GM12865 (cell line): ENCODE measurements around the gene GRAP2.
"Not testable (repeated sequence)": the region's sequence is repeated elsewhere in the genome, so short reads cannot be mapped to it uniquely, and the experiment has no call there.

Experiments
- DNase-seq: peaks from one replicate; pipeline ENCODE4 v3.0.0; 2010; ENCODE audit warnings: low read depth
- H3K4me3 ChIP-seq: 2 replicates; pipeline ENCODE4 v1.5.1; 2011; ENCODE audit warnings: mild to moderate bottlenecking, low read depth, low read length, control low read depth
- TF ChIP-seq, protein P1 (sequence below): IDR thresholded peaks from 2 replicates; pipeline ENCODE4 v1.5.1; 2011; ENCODE audit warnings: low read length, control low read depth, low read depth, inconsistent platforms; ENCODE audit not compliant: insufficient read depth; ENCODE audit errors: missing control alignments

The GRAP2 gene

GRCh38 chr22:39900306-39901227, at the start of gene GRAP2:
Gene GRAP2 (plus strand): TSS chr22:39901084. CDS start chr22:39947107, 46,023 bp downstream.
- peak; percentile 92 for DNase-seq
- peak within 1 kb of the TSS; percentile 60 for H3K4me3 ChIP-seq
- TF ChIP-seq, protein P1, sequence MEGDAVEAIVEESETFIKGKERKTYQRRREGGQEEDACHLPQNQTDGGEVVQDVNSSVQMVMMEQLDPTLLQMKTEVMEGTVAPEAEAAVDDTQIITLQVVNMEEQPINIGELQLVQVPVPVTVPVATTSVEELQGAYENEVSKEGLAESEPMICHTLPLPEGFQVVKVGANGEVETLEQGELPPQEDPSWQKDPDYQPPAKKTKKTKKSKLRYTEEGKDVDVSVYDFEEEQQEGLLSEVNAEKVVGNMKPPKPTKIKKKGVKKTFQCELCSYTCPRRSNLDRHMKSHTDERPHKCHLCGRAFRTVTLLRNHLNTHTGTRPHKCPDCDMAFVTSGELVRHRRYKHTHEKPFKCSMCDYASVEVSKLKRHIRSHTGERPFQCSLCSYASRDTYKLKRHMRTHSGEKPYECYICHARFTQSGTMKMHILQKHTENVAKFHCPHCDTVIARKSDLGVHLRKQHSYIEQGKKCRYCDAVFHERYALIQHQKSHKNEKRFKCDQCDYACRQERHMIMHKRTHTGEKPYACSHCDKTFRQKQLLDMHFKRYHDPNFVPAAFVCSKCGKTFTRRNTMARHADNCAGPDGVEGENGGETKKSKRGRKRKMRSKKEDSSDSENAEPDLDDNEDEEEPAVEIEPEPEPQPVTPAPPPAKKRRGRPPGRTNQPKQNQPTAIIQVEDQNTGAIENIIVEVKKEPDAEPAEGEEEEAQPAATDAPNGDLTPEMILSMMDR, result no peak

- DNase-seq, result no peak
- no peak overlapping the region for H3K4me3 ChIP-seq
- TF ChIP-seq, protein P1, result no peak
These were observed 49.1 kb upstream of the GRAP2 start for GRCh38 chr22:39851606-39852315.

GRCh38 chr22:39852799-39853198, 48.1 kb upstream of the GRAP2 start:
- TF ChIP-seq, protein P1, result no peak
- no peak for DNase-seq
- H3K4me3 ChIP-seq, result no peak overlapping the region

DNA sequence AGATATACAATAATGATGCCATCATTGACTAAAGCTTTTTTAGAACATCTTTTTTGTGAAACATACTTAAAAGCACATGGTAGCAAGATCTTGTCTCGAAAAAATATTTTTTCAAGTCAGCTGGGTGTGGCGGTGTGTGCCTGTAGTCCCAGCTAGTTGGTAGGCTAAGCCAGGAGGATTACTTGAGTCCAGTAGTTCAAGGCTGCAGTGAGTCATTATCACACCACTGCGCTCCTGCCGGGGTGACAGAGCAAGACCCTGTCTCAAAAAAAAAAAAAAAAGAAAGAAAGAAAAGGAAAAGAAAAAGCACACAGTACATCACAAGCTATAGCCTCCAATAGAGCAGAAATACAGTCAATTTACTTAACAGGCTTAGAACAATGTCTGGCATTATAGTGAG, 44.3 kb upstream of the GRAP2 start:
- no peak for DNase-seq
- TF ChIP-seq, protein P1, result no peak

GRCh38 chr22:39859903-39860588, 40.8 kb upstream of the GRAP2 start:
- H3K4me3 ChIP-seq, result peak overlapping the region; percentile 2; the same call in 1 of the 2 replicates
- peak; percentile 78 for DNase-seq
- TF ChIP-seq, protein P1, result no peak

More for the DNA sequence above, 44.3 kb upstream of the GRAP2 start:
- no peak overlapping the region for H3K4me3 ChIP-seq

GRCh38 chr22:39868741-39869140, 32.1 kb upstream of the GRAP2 start:
- DNase-seq, result peak; percentile 30
- H3K4me3 ChIP-seq, result no peak overlapping the region
- TF ChIP-seq, protein P1, result no peak

- H3K4me3 ChIP-seq, DNase-seq: not testable (repeated sequence)
These were observed 31.1 kb upstream of the GRAP2 start for GRCh38 chr22:39869797-39870196.
